GM12875 (cell line): ENCODE measurements around the gene GPR157.

Experiments
- H3K4me3 ChIP-seq: one replicate; pipeline ENCODE4 v1.5.1; 2011; ENCODE audit warnings: low read depth, low read length, control low read depth
- TF ChIP-seq, protein P1 (sequence below): IDR thresholded peaks from 2 replicates; pipeline ENCODE4 v1.5.1; 2011; ENCODE audit warnings: low read depth, mild to moderate bottlenecking, control low read depth, inconsistent platforms, low read length, moderate library complexity, borderline replicate concordance; ENCODE audit not compliant: insufficient read depth

GPR157 gene

GRCh38 chr1:9079988-9080704 lies 48.8 kb downstream of the GPR157 start:
- TF ChIP-seq, protein P1, sequence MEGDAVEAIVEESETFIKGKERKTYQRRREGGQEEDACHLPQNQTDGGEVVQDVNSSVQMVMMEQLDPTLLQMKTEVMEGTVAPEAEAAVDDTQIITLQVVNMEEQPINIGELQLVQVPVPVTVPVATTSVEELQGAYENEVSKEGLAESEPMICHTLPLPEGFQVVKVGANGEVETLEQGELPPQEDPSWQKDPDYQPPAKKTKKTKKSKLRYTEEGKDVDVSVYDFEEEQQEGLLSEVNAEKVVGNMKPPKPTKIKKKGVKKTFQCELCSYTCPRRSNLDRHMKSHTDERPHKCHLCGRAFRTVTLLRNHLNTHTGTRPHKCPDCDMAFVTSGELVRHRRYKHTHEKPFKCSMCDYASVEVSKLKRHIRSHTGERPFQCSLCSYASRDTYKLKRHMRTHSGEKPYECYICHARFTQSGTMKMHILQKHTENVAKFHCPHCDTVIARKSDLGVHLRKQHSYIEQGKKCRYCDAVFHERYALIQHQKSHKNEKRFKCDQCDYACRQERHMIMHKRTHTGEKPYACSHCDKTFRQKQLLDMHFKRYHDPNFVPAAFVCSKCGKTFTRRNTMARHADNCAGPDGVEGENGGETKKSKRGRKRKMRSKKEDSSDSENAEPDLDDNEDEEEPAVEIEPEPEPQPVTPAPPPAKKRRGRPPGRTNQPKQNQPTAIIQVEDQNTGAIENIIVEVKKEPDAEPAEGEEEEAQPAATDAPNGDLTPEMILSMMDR: no peak
- H3K4me3 ChIP-seq: no peak overlapping the region

GRCh38 chr1:9078752-9079500 lies 50.0 kb downstream of the GPR157 start:
- H3K4me3 ChIP-seq: no peak overlapping the region
- TF ChIP-seq, protein P1: no peak

DNA sequence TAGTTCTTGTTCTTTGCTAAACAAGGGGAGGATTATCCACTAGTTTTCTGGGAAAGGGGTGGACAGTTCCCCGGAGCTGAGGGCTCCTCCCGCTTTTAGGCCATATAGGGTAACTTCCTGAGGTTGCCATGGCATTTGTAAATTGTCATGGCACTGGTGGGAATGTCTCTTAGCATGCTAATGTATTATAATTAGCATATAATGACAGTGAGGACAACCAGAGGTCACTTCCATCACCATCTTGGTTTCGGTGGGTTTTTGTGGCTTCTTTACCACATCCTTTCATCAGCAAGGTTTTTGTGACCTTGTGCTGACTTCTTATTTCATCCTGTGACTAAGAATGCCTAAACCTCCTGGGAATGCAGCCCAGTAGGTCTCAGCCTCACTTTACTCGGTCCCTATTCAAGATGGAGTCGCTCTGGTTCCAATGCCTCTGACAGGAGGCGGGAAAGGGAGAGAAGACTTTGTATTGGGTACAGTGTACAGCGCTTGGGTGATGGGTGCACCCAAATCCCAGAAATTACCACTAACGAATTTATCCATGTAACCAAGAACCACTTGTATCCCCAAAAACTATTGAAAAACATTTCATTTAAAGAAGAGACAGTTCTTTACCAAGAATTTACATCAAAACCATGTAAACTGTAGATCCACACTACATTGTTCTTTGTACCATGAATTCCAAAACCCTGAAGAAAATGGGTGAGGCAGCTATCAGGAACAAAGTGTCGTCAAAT lies 50.7 kb downstream of the GPR157 start:
- H3K4me3 ChIP-seq: no peak overlapping the region
- TF ChIP-seq, protein P1: no peak

DNA sequence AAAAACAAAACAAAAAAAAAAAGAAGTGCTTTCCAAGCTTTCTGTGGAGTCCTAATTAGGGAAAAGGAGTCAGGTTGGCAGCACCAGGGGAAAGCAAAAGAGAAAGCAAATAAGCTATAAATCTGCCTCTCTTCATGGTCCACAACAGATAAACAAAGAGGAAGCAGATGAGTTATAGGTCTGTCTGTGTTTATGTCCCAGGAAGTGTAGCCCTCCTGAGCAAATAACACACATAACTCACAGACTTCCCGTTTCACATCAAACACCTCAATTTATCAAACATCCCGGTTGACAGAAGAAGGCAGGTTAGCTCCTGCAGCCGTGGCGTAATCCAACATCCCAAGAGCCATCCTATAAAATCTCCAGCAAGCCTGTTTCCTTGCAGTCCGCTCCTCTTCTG lies 53.9 kb downstream of the GPR157 start:
- TF ChIP-seq, protein P1: no peak
- no peak overlapping the region for H3K4me3 ChIP-seq

- no peak overlapping the region for H3K4me3 ChIP-seq
- TF ChIP-seq, protein P1: no peak
Measured at GRCh38 chr1:9073143-9073542, 55.8 kb downstream of the GPR157 start.

DNA sequence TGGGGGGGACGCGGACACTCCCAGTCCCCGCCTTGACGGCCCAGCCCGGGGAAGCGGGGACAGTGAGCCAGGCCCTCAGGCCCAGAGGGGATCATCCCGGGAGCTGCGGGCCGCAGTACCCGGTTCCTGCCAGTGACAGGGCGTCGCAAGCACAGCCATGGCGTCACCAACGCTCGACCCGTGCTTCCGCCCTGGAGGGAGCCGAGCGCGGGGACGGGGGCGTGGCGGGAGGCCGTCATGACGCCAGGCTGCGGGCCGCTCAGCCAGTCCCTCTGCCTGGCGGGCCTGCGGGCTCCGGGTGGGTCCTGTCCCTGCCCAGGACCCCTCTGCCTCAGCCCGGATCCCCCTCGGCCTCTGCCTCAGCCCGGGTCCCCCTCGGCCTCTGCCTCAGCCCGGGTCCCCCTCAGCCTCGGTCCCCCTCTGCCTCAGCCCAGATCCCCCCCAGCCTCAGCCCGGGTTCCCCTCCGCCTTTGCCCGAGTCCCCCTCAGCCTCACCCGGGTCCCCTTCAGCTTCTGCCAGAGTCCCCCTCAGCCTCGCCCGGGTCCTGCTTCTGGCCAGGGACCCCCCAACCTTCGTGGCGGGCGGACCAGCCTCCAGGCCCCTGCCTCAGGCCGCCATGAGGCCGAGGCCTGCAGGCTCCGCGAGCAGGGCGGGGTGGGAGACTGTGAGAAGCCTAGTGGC lies 57.2 kb downstream of the GPR157 start:
- TF ChIP-seq, protein P1: no peak
- no peak overlapping the region for H3K4me3 ChIP-seq
